K562 (cell line): ENCODE measurements around the gene ARHGAP26. TPM values are rescaled to one million over a fixed set of nuclear protein-coding genes. Genes with fewer than 3 reads are reported as not detected.

Source experiments
- ATAC-seq: fragments of 200-7000 bp; cut with Tn5 transposase; 3 replicates; pipeline ENCODE4 v1.9.1; 2020; ENCODE audit warnings: moderate library complexity
- BruUV-seq: library from RNA; stranded (reverse); fragments of 400-500 nt; replicated peaks from 2 replicates; lab custom pipeline; 2021; lab: Mats Ljungman, UMichigan
- CTCF ChIA-PET: fragments of 300-600 bp; formaldehyde crosslinking; extraction: SDS; loops from one replicate; lab custom pipeline; 2021; ENCODE audit warnings: low intra/inter-chr PET ratio; lab: Yijun Ruan, JAX
- POLR2A ChIA-PET: fragments of 300-600, 350-650 bp; sonication (Branson Sonifier 250); formaldehyde crosslinking; extraction: SDS; loops from one replicate; lab custom pipeline; 2021; ENCODE audit warnings: antibody characterized with exemption, inconsistent platforms; lab: Yijun Ruan, JAX
- DNase-seq, 4 experiments: peaks; one replicate each; pipeline versions ENCODE4 v3.0.0 to v3.0.0-alpha.2; 2011 to 2018; ENCODE audit warnings: low spot score in 3 of 4, mixed read lengths in 3 of 4; ENCODE audit errors: extremely low read depth in 1 of 4
- FAIRE-seq: peaks from 2 replicates; lab custom pipeline; 2011; peaks lifted over from hg19 to GRCh38; lab: Jason Lieb, UNC
- H2AFZ ChIP-seq: 2 replicates; pipeline ENCODE4 v1.6.0; 2011; ENCODE audit warnings: low read depth, low read length, control low read depth, inconsistent platforms
- H3K27ac ChIP-seq: fragments of 200-600 bp; 3 replicates; pipeline ENCODE4 v1.8.0; 2011; ENCODE audit warnings: low read depth, mild to moderate bottlenecking, control low read depth, inconsistent platforms, low read length, moderate library complexity, mixed read lengths; ENCODE audit errors: extremely low read depth
- H3K27me3 ChIP-seq, 2 experiments: fragments of 300-600 bp in 1 of 2; 2 replicates in 1 of 2; 3 replicates in 1 of 2; pipeline versions ENCODE4 v1.6.0 to v1.8.0; 2011; ENCODE audit warnings: inconsistent platforms in 2 of 2, low read length in 2 of 2, mild to moderate bottlenecking in 1 of 2, mixed read lengths in 1 of 2, moderate library complexity in 1 of 2; ENCODE audit not compliant: control insufficient read depth in 2 of 2, insufficient read depth in 2 of 2
- H3K36me3 ChIP-seq: fragments of 300-600 bp; 3 replicates; pipeline ENCODE4 v1.8.0; 2011; ENCODE audit warnings: mild to moderate bottlenecking, low read length, inconsistent platforms; ENCODE audit not compliant: control insufficient read depth, insufficient read depth
- H3K4me1 ChIP-seq, 2 experiments: fragments of 200-600 bp in 1 of 2; replicated peaks in 1 of 2; 2 replicates in 1 of 2; 3 replicates in 1 of 2; pipeline versions ENCODE4 v1.5.1 to v1.8.0; 2011; ENCODE audit warnings: inconsistent platforms in 2 of 2, low read length in 2 of 2, mild to moderate bottlenecking in 1 of 2, mixed read lengths in 1 of 2, moderate library complexity in 1 of 2; ENCODE audit not compliant: control insufficient read depth in 2 of 2, insufficient read depth in 2 of 2
- H3K4me2 ChIP-seq: 2 replicates; pipeline ENCODE4 v1.6.1; 2011; ENCODE audit warnings: low read length, control low read depth, inconsistent platforms, mixed read lengths; ENCODE audit not compliant: insufficient read depth
- H3K4me3 ChIP-seq: fragments of 200-600 bp; sonication (generic), shearing (Covaris generic); 2 replicates; pipeline ENCODE4 v1.5.1; 2016; ENCODE audit warnings: control low read depth, inconsistent platforms
- H3K79me2 ChIP-seq: fragments of 200-600 bp; 3 replicates; pipeline ENCODE4 v1.8.0; 2011; ENCODE audit warnings: low read length, inconsistent platforms; ENCODE audit not compliant: control insufficient read depth, insufficient read depth
- H3K9ac ChIP-seq, 2 experiments: 2 replicates each; pipeline versions ENCODE4 v1.6.0 to v1.6.1; 2011; ENCODE audit warnings: low read depth in 2 of 2, low read length in 2 of 2, control low read depth in 1 of 2, inconsistent platforms in 1 of 2, mild to moderate bottlenecking in 1 of 2, mixed read lengths in 1 of 2; ENCODE audit not compliant: insufficient read depth in 1 of 2
- H3K9me1 ChIP-seq: one replicate; pipeline ENCODE4 v1.6.0; 2011; ENCODE audit warnings: inconsistent platforms, mild to moderate bottlenecking, low read length, moderate library complexity; ENCODE audit not compliant: control insufficient read depth, insufficient read depth
- H3K9me3 ChIP-seq: replicated peaks from 2 replicates; pipeline ENCODE4 v1.5.1; 2011; ENCODE audit warnings: low read depth, low read length, inconsistent platforms; ENCODE audit not compliant: control insufficient read depth, insufficient read depth
- H4K20me1 ChIP-seq: replicated peaks from 2 replicates; pipeline ENCODE4 v1.6.1; 2011; ENCODE audit warnings: low read length, inconsistent platforms, mixed read lengths; ENCODE audit not compliant: control insufficient read depth, insufficient read depth
- ATF3 ChIP-seq, 2 experiments: fragments of 450-650 bp in 1 of 2; sonication (generic) in 1 of 2; formaldehyde crosslinking in 1 of 2; IDR thresholded peaks in 1 of 2; conservative IDR thresholded peaks in 1 of 2; 2 replicates each; pipeline versions ENCODE4 v1.6.1 to v1.8.1; 2016 to 2023; ENCODE audit warnings: mild to moderate bottlenecking in 2 of 2, moderate library complexity in 2 of 2, inconsistent platforms in 1 of 2, missing genetic modification reagents in 1 of 2
- FOSL1 ChIP-seq: fragments of 200-800 bp; sonication (Bioruptor generic); conservative IDR thresholded peaks from 2 replicates; pipeline ENCODE4 v1.6.1; 2016; ENCODE audit warnings: missing genetic modification characterization, missing compliant biosample characterization
- RAD21 ChIP-seq, 2 experiments: fragments of 250-450 bp in 1 of 2; fragments of 450-650 bp in 1 of 2; sonication (Bioruptor Pico) in 1 of 2; formaldehyde crosslinking in 1 of 2; IDR thresholded peaks in 1 of 2; conservative IDR thresholded peaks in 1 of 2; 2 replicates each; pipeline versions ENCODE4 v1.4.0 to v1.8.0; 2020 to 2022; ENCODE audit warnings: mild to moderate bottlenecking in 2 of 2, moderate library complexity in 1 of 2
- SMAD2 ChIP-seq: fragments of 150-350 bp; IDR thresholded peaks from 2 replicates; pipeline ENCODE4 v1.6.1; 2014; ENCODE audit warnings: low read depth, mild to moderate bottlenecking, low read length
- SRF ChIP-seq, 2 experiments: fragments of 250-450, 450-650 bp in 1 of 2; sonication (Bioruptor Pico) in 1 of 2; sonication (generic) in 1 of 2; formaldehyde crosslinking; IDR thresholded peaks; 2 replicates each; pipeline versions ENCODE4 v1.5.0 to v1.5.1; 2020 to 2022; ENCODE audit warnings: mild to moderate bottlenecking in 1 of 2, missing genetic modification reagents in 1 of 2
- ZBED1 ChIP-seq: IDR thresholded peaks from 2 replicates; pipeline ENCODE4 v1.6.1; 2014
- ZNF75A ChIP-seq: fragments of 450-650 bp; formaldehyde crosslinking; IDR thresholded peaks from 2 replicates; pipeline ENCODE4 v1.4.0; 2020; ENCODE audit warnings: mild to moderate bottlenecking
- WGBS: fragments of 100-300 bp; shearing (Covaris generic); methylation state at CpG from one replicate; pipeline ENCODE4 v1.1.6; 2016; ENCODE audit warnings: low coverage, mixed read lengths; ENCODE audit not compliant: insufficient coverage; ENCODE audit errors: missing lambda C conversion rate; 5-methylcytosine and 5-hydroxymethylcytosine counted together
- in situ Hi-C: fragments of 300-500 bp; cut with MboI; formaldehyde crosslinking; loops from 4 replicates; pipeline ENCODE4 v1.15.0; 2018; ENCODE audit warnings: inconsistent platforms, mixed read lengths
- intact Hi-C: fragments of 100-400 bp; cut with micrococcal nuclease; formaldehyde crosslinking; loops from 2 replicates; pipeline ENCODE4 v1.14.2; 2022
- polyA plus RNA-seq, 8 experiments: library from polyadenylated mRNA; depleted of rRNA in 4 of 8; stranded (reverse) in 5 of 8; unstranded in 3 of 8; fragments of >200 nt; fragmentation: Nextera tagmentation in 2 of 8; fragmentation: Illumina TruSeq in 1 of 8; extraction: Ambion mirVana in 2 of 8; extraction: Trizol in 1 of 8; gene quantifications; 2 replicates each; pipeline versions ENCODE4 v1.2.1 to v1.2.3, GENCODE V29; 2011 to 2014; ENCODE audit warnings: inconsistent platforms in 1 of 8, missing spikeins in 1 of 8
- total RNA-seq, 7 experiments: library from RNA; depleted of rRNA in 6 of 7; stranded (reverse); fragments of >200 nt in 6 of 7; fragmentation: Illumina TruSeq in 2 of 7; extraction: Trizol in 2 of 7; gene quantifications; 2 replicates each; pipeline versions ENCODE4 v1.2.1 to v1.2.3, GENCODE V29; 2011 to 2021; ENCODE audit warnings: low replicate concordance in 1 of 7
- TF ChIP-seq, protein P1 (sequence below): fragments of 200-800 bp; sonication (Bioruptor generic); IDR thresholded peaks from 2 replicates; pipeline ENCODE4 v1.6.1; 2017; ENCODE audit warnings: missing genetic modification characterization, missing compliant biosample characterization

The ARHGAP26 gene
- total and polyA plus RNA-seq, 9 of the 15 experiments (the other 6 are each of a cell fraction or from before 2014, with no cell fraction given) = 0.13 to 1.1 (median 0.55) TPM

GRCh38 chr5:143191720-143192119, 421.5 kb downstream of the ARHGAP26 start:
- peak; percentile 85 for FAIRE-seq
- intact Hi-C loops = loop anchor here (5.0 kb wide), 1 partner anchor 151 kb away; no protein-coding TSS in a partner anchor
- Histone ChIP-seq H4K20me1 (no peaks in the 10 kb centered on the region), H3K9ac (no peak overlapping the region), H3K9me3 (no peaks in the 10 kb centered on the region), H3K36me3 (no peaks in the 10 kb centered on the region), H2AFZ (peak overlapping the region; percentile 81), H3K79me2 (no peaks in the 10 kb centered on the region), H3K9me1 (no peaks in the 10 kb centered on the region), H3K27me3 (no peaks in the 10 kb centered on the region), H3K4me1 (peaks cover 0 to 14% of the 10 kb centered on the region in 2 experiments; a peak in 4 of 5 replicates), H3K27ac (no peak overlapping the region), H3K4me3 (no peak overlapping the region), H3K4me2 (no peak overlapping the region)
- TF ChIP-seq ATF3 (IDR thresholded peaks at IDR 0.05) (0 out of 2 replicates have a peak, but pooled peaks have one; percentile 18), ATF3 (CRISPR knock-in tag; conservative IDR thresholded peaks at IDR 0.05) (no peak), RAD21 (CRISPR knock-in tag; conservative IDR thresholded peaks at IDR 0.05 in 1 of 2, IDR thresholded peaks at IDR 0.05 in 1 of 2) (peak in 1 of 2 experiments; percentile 9; a peak in 1 of 4 replicates), ZNF75A (CRISPR knock-in tag) (no peak), FOSL1 (peak; percentile 74), SMAD2 (no peak), ZBED1 (peak; percentile 86; the same call in 1 of the 2 replicates), SRF (CRISPR knock-in tag; IDR thresholded peaks at IDR 0.05) (0 out of 4 replicates have a peak, but pooled peaks of 1 of the 2 experiments have one; percentile 31)
- TF ChIP-seq, protein P1, sequence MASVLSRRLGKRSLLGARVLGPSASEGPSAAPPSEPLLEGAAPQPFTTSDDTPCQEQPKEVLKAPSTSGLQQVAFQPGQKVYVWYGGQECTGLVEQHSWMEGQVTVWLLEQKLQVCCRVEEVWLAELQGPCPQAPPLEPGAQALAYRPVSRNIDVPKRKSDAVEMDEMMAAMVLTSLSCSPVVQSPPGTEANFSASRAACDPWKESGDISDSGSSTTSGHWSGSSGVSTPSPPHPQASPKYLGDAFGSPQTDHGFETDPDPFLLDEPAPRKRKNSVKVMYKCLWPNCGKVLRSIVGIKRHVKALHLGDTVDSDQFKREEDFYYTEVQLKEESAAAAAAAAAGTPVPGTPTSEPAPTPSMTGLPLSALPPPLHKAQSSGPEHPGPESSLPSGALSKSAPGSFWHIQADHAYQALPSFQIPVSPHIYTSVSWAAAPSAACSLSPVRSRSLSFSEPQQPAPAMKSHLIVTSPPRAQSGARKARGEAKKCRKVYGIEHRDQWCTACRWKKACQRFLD = 0 out of 2 replicates have a peak, but pooled peaks have one; percentile 32
- no peak for DNase-seq
- in situ Hi-C loops = no loop called here
- POLR2A ChIA-PET = interaction anchor here (0.5 kb wide), 1 partner anchor 9 kb away, joined by 4 read pairs; no protein-coding TSS in a partner anchor
- ATAC-seq = peak; percentile 74
- CTCF ChIA-PET = no interaction called here
- 21% methylated on average over 4 of the region's 4 CpGs for WGBS
- BruUV-seq = no TSS peak
